GM21717 (cell line): ENCODE data around the gene DYDC1.
"Not testable (repeated sequence)": the region's sequence is repeated elsewhere in the genome, so short reads cannot be mapped to it uniquely, and the experiment has no call there.

Experiments used
- ATAC-seq: cut with Tn5 transposase; IDR thresholded peaks from one replicate; pipeline ENCODE4 v1.9.1; 2021; ENCODE audit warnings: mild to moderate bottlenecking, moderate library complexity; ENCODE audit not compliant: unreplicated experiment

Gene DYDC1

DNA sequence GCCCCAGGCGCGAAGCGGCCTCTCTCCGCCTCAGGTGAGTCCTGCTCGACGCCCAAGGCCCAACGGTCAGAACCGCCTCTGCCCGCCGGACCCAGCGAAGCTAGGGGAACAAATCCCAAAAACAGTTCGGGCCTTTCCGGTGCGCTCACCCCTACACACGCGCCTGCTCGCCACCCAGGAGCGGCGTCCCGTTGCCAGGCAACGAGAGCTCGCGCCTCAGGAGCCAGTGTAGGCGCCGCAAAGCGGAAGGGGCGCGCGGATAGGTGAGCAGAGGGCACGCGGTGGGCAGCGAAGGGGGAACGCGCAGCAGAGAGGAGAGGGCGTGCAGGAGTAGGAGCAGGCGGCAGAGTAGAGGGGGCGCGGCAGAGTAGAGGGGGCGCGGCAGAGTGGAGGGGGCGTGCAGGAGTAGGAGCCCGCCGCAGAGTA, at the start of gene DYDC1, which contains the start of gene DYDC2:
DYDC1 (minus strand) TSS at position 193 of the 426 bp plus-strand sequence. CDS start 4,154 bp downstream, outside the sequence.
DYDC2 (plus strand) TSS at position 219 of the 426 bp plus-strand sequence. CDS start 5,663 bp downstream, outside the sequence.
- no peak for ATAC-seq

DNA sequence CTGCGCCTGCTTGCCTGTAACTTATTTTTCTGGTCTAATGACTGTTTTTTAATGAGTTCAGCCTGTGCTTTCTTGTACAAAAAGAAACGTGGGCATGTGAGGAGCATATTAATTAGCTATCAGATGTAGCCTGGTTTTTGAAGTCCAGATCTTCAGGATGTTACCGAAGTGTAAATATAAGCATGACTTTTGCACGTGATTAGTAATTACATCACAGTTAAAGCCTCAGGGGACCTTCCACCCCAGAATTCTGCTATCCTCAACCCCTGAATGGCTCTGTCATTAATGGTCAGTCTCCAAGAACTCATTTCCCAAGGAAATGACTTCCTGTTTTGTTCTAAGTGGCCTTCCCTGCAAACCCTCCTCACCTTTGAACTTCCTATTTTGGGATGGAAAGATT, 49.6 kb upstream of the DYDC1 start:
- no peak for ATAC-seq

DNA sequence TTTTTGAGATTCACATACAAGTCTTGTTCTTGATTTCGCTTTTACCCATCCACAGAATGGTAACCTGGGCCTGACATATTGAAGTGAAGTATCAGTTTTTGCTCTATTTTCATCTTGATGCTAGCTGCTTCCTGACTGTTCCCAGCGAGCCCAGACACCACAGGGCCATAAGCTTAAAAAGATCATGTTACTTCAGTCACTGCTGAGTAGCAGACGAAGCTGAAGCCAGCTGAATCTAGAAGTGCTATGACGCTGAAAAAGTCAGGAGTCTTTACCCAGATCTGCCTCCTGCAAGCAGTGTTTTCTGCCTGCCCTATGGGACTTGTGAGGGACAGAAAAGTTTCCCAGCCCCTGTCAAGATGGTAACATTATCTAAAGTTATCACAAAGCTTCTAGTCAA, 49.1 kb upstream of the DYDC1 start:
- no peak for ATAC-seq

DNA sequence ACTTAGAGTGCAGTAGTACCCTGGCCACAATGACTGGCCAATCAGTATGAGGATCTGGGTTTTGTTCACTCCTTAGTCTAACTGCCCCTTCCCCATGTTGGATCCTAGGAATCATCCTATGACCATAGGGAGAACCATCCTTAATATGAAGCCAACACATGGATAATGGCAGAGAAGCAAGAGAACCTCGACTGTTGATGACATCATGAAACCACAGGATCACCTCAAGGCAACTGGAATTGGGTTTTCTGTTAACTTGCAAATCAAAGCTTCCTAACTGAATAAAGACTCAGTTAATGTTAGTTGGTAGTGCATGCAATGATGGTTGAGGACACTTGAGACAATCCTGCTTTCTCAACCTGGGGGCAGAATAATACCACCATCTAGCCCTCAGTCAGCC, 48.5 kb upstream of the DYDC1 start:
- no peak for ATAC-seq

DNA sequence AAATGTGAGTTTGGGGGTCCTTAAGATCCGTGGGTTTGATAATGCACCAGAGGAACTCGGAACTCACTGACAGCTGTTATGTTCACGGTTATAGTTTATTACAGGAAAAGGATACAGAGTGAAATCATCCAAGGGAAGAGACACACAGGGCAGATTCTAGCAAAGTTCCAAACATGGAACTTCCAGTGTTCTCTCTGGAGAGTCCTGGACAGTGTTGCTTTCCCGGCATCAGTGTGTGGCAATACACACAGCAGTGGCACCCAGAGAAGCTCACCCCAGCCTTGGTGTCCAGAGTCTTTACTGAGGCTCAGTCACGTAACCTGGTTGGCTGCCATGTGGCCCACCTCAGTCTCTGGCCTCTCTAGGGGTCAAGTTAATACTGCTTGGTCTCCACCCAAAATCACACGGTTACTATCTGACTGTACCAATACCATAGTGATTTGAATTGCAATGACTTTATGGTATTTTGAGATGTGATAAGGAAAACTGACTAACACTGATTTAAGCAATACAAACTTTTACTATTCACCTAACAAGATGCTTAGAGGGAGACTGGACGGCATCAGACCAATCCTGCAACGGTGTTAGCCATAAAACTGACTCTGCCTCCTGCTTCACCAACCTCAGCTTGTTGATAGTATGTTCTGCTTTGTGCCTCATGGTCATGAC, 43.7 kb upstream of the DYDC1 start:
- ATAC-seq: no peak

DNA sequence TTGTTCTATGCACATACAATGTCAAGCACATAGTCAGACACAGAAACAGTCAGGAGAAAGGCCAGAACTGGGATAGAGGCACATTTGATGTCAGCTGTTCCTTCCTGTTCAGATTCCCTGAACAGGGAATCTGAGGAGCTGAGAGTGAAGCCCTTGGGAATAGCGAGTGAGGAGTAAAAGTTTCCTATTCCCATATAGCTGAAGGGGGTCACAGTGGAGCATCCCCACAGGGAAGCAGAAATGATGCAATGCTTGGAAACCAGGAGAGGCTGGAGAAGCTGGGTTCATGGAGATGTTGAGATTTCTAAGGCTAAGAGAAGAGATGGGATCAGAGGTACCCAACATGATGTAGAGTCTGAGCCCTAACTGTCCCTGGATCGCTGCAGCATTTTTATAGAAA, 40.5 kb upstream of the DYDC1 start:
- no peak for ATAC-seq

DNA sequence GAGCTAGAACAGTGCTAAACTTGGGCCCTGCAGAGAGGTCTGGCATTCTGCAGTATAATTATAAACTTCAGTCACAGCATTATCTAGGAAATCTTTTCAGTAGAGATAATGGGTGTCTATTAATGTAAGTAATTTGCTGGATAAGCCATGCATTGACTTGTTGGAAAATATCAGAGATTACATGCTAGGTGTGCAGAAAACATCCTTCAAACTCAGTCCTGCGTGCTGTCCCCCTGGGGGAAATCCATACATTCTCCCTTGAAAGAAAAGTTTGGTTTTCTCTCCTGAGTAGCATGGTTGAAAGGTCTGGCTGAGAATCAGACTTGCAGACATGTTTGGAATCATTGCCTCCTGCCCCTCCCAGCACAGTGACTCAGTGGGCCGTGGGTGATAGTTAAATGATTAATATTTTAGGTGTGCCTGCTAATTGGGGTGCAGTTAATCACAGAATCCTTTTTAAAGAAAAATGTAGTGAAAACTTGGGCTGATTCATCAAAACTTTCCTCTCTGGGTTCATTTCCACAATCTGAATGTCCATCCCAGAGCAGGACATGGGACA, 37.9 kb upstream of the DYDC1 start:
- no peak for ATAC-seq

DNA sequence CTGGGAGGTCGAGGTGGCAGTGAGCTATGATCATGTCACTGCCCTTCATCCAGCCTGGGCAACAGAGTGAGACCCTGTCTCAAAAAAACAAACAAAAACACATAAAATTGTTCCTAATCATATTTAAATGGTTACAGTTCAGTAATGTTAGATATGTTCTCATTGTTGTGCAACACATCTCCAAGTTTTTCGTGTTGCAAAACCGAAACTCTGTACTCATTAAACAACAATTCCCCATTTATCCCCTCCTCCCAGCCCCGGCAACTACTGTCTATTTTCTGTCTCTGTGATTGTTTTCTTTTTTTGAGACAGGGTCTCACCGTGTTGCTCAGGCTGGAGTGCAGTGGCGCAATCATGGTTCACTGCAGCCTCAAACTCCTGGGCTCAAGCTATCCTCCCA, 35.7 kb upstream of the DYDC1 start:
- no peak for ATAC-seq

DNA sequence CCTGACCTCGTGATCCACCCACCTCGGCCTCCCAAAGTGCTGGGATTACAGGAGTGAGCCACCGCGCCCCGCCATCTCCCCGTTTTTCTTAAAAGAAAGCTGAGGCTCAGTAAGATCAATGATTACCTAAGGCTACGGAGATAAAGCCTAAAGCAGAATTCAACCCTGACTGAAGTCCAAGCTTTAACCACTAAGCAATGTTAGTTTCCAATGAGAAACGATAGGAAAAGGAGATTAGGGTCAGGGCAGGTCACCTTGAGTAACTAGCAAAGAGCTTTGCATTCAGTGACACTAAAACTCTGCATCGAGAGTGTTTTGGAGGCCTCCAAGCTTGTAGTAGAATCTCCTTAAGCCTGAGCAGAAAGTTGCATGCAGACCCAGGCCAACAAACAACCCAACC, 34.2 kb upstream of the DYDC1 start:
- no peak for ATAC-seq

DNA sequence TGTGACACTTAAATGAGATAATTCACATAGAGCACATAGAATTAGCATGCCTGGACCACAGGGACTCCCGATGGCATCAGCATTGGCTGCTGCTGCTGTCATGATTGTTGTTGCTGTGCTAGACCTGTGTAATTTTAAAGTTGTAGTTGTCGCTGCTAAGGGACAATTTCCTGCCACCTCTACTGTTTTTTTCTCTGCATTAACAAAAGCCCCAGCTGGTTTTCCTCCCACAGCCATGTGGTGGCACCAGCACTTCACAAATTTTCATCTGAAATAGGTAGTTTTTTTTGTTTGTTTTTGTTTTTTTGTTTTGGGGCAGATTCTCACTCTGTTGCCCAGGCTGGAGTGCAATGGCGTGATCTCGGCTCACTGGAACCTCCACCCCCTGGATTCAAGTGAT, 26.4 kb upstream of the DYDC1 start:
- peak; percentile 80 for ATAC-seq

DNA sequence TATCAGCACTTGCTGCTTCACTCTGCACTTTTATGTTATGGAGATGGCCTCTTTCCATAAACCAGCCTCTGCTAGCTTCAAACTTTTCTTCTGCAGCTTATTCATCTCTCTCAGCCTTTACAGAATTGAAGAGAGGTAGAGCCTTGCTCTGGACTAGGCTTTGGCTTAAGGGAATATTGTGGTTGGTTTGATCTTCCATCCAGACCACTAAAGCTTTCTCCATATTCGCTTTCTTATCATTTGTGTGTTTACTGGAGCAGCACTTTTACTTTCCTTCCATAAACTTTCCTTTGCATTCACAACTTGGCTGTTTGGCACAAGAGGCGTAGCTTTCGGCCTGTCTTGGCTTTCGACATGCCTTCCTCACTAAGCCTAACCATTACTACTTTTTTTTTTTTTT, 23.6 kb upstream of the DYDC1 start:
- no peak for ATAC-seq

DNA sequence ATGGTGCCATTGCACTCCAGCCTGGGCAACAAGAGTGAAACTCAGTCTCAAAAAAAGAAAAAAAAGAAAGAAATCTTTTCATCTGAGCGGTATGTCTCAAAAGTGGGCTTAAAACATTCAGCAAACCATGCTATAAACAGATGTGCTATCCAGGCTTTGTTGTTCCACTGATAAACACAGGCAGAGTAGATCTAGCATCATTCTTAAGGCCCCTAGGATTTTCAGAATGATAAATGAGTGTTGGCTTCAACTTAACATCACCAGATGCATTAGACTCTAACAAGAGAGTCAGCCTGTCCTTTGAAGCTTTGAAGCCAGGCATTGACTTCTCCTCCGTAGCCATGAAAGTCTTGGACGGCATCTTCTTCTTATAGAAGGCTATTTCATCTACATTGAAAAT, 23.1 kb upstream of the DYDC1 start:
- ATAC-seq: no peak

DNA sequence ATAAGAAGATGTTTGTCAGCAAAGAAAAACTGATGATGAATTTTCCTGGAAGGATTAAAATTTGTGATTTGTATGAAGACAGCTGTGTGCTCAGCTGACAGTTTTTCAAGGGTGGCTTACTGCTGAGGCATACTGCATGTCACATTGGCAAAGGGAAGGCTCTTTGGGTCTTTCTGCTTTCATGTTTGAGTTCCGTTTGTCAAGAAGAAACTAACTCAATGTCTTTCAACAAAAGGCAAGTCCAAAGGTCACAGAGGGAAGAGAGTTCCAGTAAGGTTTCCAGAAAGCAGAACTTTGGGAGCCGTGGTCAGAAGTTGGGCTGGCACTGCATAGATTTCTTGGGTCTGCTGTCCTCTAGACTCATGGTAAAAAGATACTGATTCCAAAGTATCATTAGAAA, 16.9 kb upstream of the DYDC1 start:
- no peak for ATAC-seq

DNA sequence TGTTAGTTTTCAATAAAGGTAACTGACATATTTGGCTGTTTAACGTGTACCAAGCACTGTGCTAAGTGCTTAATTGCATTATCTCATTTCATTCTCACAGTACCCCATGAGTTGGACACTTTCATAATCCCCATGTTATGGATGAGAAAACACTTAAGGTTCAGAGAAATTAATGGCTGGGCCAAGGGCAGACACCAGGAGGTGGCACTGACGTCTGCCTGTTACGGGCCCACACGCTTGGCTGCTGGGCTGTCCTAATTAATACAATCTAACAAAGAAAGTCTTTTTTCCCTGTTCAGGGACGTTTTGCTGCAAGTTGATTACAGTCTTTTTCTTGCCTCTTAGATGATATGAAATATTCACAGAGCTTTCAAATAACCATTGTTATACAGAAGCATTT, 16.1 kb upstream of the DYDC1 start:
- ATAC-seq: no peak

DNA sequence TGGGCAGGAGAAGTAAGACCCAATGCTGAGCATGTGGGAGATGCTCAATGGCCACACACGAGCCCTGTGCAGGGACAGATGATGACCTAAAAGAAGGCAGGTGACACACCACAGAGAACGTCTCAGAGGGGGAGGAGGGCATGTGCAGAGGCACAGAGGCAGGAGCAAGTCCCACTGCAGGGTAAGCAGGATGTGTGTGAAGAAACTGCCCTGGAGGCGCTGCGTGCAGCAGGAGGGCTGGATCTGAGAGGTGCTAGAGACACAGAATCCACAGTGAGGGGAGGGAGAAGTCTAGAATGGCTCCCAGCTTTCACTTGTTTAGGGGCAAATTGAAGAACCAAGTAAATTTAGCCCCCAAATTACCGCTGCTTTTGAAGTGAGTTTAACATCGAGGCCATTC, 14.9 kb upstream of the DYDC1 start:
- no peak for ATAC-seq

DNA sequence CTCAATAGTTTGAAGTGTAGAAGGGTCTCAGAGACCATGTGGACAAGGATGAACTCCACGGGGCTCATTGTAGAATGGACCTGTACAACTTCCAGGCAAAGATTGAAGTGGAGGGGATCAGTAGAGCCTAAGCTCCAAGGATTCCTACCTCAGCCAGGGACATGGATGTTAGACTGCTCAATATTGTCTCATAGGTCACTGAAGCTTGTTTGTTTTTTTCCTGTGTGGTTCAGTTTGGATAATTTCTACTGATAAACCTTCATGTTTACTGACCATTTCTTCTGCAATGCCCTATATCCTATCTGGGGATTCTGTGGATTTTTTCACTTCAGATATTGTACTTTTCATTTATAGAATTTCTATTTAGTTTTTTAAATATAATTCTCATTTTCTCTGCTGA, 9.0 kb upstream of the DYDC1 start:
- ATAC-seq: no peak

DNA sequence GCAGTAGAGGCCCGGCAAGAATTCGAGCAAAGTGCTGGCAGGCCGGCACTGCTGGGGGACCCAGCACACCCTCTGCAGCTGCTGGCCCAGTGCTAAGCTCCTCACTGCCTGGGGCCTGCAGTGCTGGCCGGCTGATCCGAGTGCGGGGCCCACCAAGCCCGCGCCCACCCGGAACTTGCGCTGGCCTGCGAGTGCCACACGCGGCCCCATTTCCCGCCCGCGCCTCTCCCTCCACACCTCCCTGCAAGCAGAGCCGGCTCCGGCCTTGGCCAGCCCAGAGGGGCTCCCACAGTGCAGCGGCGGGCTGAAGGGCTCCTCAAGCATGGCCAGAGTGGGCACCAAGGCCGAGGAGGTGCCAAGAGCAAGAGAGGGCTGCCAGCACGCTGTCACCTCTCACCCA, 3.1 kb upstream of the DYDC1 start:
- ATAC-seq: no peak

DNA sequence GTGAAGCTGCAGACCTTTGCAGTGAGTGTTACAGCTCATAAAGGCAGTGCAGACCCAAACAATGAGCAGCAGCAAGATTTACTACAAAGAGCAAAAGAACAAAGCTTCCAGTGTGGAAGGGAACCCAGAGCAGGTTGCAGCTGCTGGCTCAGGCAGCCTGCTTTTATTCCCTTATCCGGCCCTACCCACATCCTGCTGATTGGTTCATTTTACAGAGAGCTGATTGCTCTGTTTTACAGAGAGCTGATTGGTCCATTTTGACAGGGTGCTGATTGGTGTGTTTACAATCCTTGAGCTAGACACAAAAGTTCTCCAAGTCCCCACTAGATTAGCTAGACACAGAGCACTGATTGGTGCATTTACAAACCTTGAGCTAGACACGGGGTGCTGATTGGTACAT, 2.4 kb upstream of the DYDC1 start:
- not testable (repeated sequence) for ATAC-seq

DNA sequence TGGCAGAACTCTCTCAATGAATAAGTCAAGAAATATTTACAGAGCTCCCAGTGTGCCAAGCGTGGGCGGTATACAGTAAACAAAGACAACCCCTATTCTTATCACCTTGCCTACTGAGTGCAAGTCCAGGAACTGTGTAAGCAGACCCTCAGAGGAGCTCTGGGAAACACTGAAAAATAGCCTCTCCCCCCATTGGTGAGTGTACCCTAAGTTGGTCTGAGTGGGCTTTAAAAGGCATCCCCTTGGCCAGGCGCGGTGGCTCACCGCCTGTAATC, 1.2 kb upstream of the DYDC1 start:
- ATAC-seq: no peak

DNA sequence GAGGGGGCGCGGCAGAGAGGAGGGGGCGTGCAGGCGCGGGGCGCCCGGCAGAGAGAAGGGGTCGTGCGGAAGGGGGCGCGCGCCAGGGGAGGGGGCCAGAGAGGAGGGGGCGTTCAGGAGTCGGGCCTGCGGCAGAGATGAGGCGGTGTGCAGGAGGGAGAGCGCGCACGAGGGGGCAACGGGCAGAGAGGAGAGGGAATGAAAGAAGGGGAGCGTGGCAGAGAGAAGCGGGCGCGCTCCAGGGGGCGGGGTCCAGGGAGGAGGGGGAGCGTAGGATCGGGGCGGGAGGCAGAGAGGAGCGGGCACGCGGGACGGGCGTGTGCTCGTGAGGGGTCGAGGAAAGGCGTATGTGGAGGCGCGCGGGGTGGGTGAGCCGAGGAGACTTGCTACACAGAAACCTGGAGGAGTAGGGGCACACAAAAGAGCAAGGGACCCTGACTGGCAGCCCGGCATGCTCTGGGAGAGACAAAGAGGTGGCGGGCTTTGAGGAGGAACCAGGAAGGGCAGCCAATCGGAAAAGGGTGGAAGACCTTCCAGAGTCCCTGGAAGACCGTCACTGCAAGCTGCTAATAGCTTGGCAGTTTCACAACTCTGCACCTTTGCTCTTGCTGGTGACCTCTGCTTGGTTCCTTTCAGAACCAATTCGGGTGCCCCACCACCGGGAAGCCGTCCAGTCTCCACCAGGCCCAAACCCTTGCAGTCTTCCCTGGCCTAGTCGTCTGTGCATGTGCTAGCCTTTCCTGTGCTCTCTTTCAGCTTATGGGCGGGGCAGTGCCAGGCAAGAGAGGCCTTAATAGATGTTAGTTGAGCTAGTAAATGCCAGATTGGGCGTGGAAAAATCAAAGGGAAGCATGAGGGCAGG, 665 bp upstream of the DYDC1 start:
- ATAC-seq: no peak

DNA sequence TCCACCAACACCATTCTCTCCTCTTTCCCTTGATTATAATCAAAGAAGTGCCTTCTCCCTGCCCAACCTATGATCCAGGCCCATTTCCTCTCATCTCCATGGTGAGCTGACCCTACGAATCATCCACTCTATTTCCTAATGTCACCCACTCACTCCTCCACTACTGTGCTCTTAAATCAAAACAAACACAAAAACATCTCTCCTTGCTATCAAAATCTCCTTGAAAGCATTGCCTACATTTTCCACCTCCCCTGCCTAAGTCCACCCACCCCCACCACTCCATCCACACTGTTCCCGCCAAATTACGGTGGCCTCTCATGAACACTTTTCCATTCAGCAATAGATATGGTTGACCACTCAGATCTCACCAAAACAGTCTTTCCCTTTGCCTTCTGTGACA, 5.3 kb downstream of the DYDC1 start:
- ATAC-seq: no peak

DNA sequence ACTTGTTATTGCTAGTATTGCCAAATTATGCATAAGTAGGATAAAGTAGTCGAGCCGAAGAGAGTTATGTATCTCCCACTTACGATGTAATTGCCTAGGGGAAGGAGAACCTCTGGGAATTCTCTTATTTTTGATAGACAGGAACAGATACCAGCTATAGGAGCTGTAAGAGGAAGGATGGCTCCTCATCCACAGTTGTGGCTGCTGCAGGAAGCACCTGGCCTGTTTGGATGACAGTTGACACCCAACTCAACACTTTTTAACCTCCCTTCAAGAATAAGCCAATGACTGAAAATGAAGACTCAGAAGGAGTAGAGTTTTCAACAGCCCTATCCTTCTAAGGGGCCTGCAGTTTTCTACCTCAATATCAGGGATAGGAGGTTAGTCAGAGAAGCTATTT, 6.3 kb downstream of the DYDC1 start:
- ATAC-seq: no peak
